SK-N-SH treated with all-trans-retinoic acid at 6 μM for 48 hours (cell line): ENCODE measurements around the gene RGS7.

Experiments
- ATAC-seq: fragments of 200-7000 bp; cut with Tn5 transposase; 3 replicates; pipeline ENCODE4 v1.9.1; 2020; ENCODE audit warnings: mild to moderate bottlenecking, moderate library complexity
- ARNTL ChIP-seq: fragments of 450-650 bp; formaldehyde crosslinking; IDR thresholded peaks from 2 replicates; pipeline ENCODE4 v1.5.0; 2020; ENCODE audit warnings: low read depth, mild to moderate bottlenecking, moderate library complexity, borderline replicate concordance
- BACH2 ChIP-seq: fragments of 250-450 bp; sonication (Bioruptor Pico); IDR thresholded peaks from 2 replicates; pipeline ENCODE4 v1.9.0; 2021; ENCODE audit warnings: mild to moderate bottlenecking, borderline replicate concordance
- CSDC2 ChIP-seq: fragments of 250-450 bp; sonication (Bioruptor Pico); IDR thresholded peaks from 2 replicates; pipeline ENCODE4 v1.5.0; 2020; ENCODE audit warnings: mild to moderate bottlenecking, moderate library complexity
- ESRRG ChIP-seq: fragments of 250-450 bp; sonication (Bioruptor Pico); IDR thresholded peaks from 2 replicates; pipeline ENCODE4 v1.6.1; 2021; ENCODE audit warnings: mild to moderate bottlenecking
- GLIS3 ChIP-seq: fragments of 250-450 bp; sonication (Bioruptor Pico); IDR thresholded peaks from 2 replicates; pipeline ENCODE4 v1.5.0; 2020; ENCODE audit warnings: mild to moderate bottlenecking, moderate library complexity
- ISL1 ChIP-seq: fragments of 250-450 bp; sonication (Bioruptor Pico); IDR thresholded peaks from 2 replicates; pipeline ENCODE4 v2.1.2; 2022; ENCODE audit warnings: mild to moderate bottlenecking, moderate library complexity
- OSR1 ChIP-seq: fragments of 250-450 bp; sonication (Bioruptor Pico); IDR thresholded peaks from 2 replicates; pipeline ENCODE4 v1.8.0; 2022; ENCODE audit warnings: moderate library complexity, mild to moderate bottlenecking, inconsistent platforms
- PPARA ChIP-seq: fragments of 250-450 bp; sonication (Bioruptor Pico); IDR thresholded peaks from 2 replicates; pipeline ENCODE4 v1.5.0; 2020; ENCODE audit warnings: mild to moderate bottlenecking, borderline replicate concordance
- RARB ChIP-seq: fragments of 250-450 bp; sonication (Bioruptor Pico); IDR thresholded peaks from 2 replicates; pipeline ENCODE4 v1.8.0; 2021; ENCODE audit warnings: mild to moderate bottlenecking, moderate library complexity
- SNAI2 ChIP-seq: fragments of 250-450 bp; sonication (Bioruptor Pico); IDR thresholded peaks from 2 replicates; pipeline ENCODE4 v1.5.0; 2020; ENCODE audit warnings: mild to moderate bottlenecking, moderate library complexity
- ZC3H10 ChIP-seq: fragments of 250-450 bp; sonication (Bioruptor Pico); IDR thresholded peaks from 2 replicates; pipeline ENCODE4 v1.5.1; 2021; ENCODE audit warnings: mild to moderate bottlenecking, moderate library complexity
- ZFP3 ChIP-seq: fragments of 250-450 bp; sonication (Bioruptor Pico); IDR thresholded peaks from 2 replicates; pipeline ENCODE4 v1.5.0; 2020; ENCODE audit warnings: mild to moderate bottlenecking, moderate library complexity
- ZFP30 ChIP-seq: fragments of 450-650 bp; formaldehyde crosslinking; IDR thresholded peaks from 2 replicates; pipeline ENCODE4 v1.5.0; 2022; ENCODE audit warnings: mild to moderate bottlenecking, moderate library complexity
- ZNF565 ChIP-seq: fragments of 450-650 bp; formaldehyde crosslinking; conservative IDR thresholded peaks from 2 replicates; pipeline ENCODE4 v1.5.0; 2020; ENCODE audit warnings: low read depth, mild to moderate bottlenecking, moderate library complexity
- ZNF8 ChIP-seq: fragments of 450-650 bp; formaldehyde crosslinking; IDR thresholded peaks from 2 replicates; pipeline ENCODE4 v1.5.0; 2020; ENCODE audit warnings: mild to moderate bottlenecking, moderate library complexity
- TF ChIP-seq, protein P1 (sequence below): fragments of 250-450 bp; sonication (Bioruptor Pico); IDR thresholded peaks from 2 replicates; pipeline ENCODE4 v1.5.1; 2020; ENCODE audit warnings: low read depth, mild to moderate bottlenecking, moderate library complexity
- TF ChIP-seq, protein P2 (sequence below): fragments of 250-450 bp; sonication (Bioruptor Pico); IDR thresholded peaks from 2 replicates; pipeline ENCODE4 v1.8.0; 2021; ENCODE audit warnings: low read depth, mild to moderate bottlenecking, moderate library complexity, borderline replicate concordance
- TF ChIP-seq, protein P3 (sequence below): fragments of 250-450 bp; sonication (Bioruptor Pico); IDR thresholded peaks from 2 replicates; pipeline ENCODE4 v1.5.1; 2021; ENCODE audit warnings: mild to moderate bottlenecking, moderate library complexity
- TF ChIP-seq, protein P4 (sequence below): fragments of 250-450 bp; sonication (Bioruptor Pico); IDR thresholded peaks from 2 replicates; pipeline ENCODE4 v1.8.0; 2020; ENCODE audit warnings: mild to moderate bottlenecking, moderate library complexity, borderline replicate concordance

The RGS7 gene

DNA sequence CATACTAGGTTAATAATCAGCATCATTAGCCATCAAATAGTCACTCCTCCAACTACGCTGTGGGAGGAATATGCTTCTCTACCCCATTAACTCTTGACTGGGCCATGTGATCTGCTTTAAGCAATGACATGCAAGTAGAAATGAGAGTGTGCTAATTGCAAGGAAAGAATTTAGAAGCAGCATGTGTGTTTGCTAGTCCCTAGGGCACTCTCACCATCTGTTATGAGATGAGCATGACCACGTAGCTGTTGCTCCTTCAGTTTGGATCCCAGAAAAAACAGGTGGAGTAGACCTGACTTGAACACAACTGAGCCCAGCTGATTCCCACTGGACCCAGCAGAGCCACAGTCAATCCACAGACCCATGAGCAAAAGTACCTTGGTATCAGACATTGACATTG, 19.7 kb upstream of the RGS7 start (continued):
- TF ChIP-seq, protein P1, sequence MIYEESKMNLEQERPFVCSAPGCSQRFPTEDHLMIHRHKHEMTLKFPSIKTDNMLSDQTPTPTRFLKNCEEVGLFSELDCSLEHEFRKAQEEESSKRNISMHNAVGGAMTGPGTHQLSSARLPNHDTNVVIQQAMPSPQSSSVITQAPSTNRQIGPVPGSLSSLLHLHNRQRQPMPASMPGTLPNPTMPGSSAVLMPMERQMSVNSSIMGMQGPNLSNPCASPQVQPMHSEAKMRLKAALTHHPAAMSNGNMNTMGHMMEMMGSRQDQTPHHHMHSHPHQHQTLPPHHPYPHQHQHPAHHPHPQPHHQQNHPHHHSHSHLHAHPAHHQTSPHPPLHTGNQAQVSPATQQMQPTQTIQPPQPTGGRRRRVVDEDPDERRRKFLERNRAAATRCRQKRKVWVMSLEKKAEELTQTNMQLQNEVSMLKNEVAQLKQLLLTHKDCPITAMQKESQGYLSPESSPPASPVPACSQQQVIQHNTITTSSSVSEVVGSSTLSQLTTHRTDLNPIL (CRISPR knock-in tag), result no peak
- no peak for TF ChIP-seq ISL1 (CRISPR knock-in tag)
- TF ChIP-seq ESRRG (CRISPR knock-in tag), result no peak
- no peak for TF ChIP-seq ZFP30 (CRISPR knock-in tag)
- TF ChIP-seq BACH2 (CRISPR knock-in tag), result no peak
- TF ChIP-seq ZNF565 (CRISPR knock-in tag), result no peak
- TF ChIP-seq ZC3H10, result no peak
- no peak for TF ChIP-seq OSR1 (CRISPR knock-in tag)
- TF ChIP-seq GLIS3 (CRISPR knock-in tag), result no peak
- no peak for TF ChIP-seq ZNF8
- TF ChIP-seq ARNTL (CRISPR knock-in tag), result no peak
- no peak for TF ChIP-seq ZFP3 (CRISPR knock-in tag)

DNA sequence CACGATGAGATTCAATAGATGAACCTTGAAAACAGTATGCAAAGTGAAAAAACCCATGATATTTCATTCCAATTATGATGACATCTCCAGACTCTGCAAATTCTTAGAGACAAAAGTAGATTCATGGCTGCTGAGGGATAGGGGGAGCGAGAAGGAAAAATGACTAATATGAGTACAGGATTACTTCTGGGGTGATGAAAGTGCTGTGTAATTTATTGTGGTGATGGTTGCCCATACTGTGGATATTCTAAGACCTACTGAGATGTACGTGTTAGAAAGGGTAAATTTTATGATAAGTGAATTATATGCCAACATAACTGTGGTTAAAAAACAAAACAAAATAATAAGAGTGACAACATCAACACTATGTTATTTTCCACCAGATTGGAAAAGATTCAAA, 18.9 kb upstream of the RGS7 start:
- TF ChIP-seq SNAI2 (CRISPR knock-in tag) (no peak), PPARA (no peak), ZFP3 (CRISPR knock-in tag) (no peak), OSR1 (CRISPR knock-in tag) (no peak), ISL1 (CRISPR knock-in tag) (no peak), ZNF8 (no peak), ZNF565 (CRISPR knock-in tag) (no peak), BACH2 (CRISPR knock-in tag) (no peak), CSDC2 (CRISPR knock-in tag) (no peak), ARNTL (CRISPR knock-in tag) (no peak), RARB (CRISPR knock-in tag) (no peak), ZC3H10 (no peak), ESRRG (CRISPR knock-in tag) (no peak)
- TF ChIP-seq, protein P1 (CRISPR knock-in tag), result no peak
- TF ChIP-seq, protein P2, sequence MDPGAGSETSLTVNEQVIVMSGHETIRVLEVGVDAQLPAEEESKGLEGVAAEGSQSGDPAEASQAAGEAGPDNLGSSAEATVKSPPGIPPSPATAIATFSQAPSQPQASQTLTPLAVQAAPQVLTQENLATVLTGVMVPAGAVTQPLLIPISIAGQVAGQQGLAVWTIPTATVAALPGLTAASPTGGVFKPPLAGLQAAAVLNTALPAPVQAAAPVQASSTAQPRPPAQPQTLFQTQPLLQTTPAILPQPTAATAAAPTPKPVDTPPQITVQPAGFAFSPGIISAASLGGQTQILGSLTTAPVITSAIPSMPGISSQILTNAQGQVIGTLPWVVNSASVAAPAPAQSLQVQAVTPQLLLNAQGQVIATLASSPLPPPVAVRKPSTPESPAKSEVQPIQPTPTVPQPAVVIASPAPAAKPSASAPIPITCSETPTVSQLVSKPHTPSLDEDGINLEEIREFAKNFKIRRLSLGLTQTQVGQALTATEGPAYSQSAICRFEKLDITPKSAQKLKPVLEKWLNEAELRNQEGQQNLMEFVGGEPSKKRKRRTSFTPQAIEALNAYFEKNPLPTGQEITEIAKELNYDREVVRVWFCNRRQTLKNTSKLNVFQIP (CRISPR knock-in tag), result no peak
- TF ChIP-seq, protein P3, sequence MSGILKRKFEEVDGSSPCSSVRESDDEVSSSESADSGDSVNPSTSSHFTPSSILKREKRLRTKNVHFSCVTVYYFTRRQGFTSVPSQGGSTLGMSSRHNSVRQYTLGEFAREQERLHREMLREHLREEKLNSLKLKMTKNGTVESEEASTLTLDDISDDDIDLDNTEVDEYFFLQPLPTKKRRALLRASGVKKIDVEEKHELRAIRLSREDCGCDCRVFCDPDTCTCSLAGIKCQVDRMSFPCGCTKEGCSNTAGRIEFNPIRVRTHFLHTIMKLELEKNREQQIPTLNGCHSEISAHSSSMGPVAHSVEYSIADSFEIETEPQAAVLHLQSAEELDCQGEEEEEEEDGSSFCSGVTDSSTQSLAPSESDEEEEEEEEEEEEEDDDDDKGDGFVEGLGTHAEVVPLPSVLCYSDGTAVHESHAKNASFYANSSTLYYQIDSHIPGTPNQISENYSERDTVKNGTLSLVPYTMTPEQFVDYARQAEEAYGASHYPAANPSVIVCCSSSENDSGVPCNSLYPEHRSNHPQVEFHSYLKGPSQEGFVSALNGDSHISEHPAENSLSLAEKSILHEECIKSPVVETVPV (CRISPR knock-in tag), result no peak
- TF ChIP-seq, protein P4, sequence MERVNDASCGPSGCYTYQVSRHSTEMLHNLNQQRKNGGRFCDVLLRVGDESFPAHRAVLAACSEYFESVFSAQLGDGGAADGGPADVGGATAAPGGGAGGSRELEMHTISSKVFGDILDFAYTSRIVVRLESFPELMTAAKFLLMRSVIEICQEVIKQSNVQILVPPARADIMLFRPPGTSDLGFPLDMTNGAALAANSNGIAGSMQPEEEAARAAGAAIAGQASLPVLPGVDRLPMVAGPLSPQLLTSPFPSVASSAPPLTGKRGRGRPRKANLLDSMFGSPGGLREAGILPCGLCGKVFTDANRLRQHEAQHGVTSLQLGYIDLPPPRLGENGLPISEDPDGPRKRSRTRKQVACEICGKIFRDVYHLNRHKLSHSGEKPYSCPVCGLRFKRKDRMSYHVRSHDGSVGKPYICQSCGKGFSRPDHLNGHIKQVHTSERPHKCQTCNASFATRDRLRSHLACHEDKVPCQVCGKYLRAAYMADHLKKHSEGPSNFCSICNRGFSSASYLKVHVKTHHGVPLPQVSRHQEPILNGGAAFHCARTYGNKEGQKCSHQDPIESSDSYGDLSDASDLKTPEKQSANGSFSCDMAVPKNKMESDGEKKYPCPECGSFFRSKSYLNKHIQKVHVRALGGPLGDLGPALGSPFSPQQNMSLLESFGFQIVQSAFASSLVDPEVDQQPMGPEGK (CRISPR knock-in tag), result no peak
- ATAC-seq, result no peak

DNA sequence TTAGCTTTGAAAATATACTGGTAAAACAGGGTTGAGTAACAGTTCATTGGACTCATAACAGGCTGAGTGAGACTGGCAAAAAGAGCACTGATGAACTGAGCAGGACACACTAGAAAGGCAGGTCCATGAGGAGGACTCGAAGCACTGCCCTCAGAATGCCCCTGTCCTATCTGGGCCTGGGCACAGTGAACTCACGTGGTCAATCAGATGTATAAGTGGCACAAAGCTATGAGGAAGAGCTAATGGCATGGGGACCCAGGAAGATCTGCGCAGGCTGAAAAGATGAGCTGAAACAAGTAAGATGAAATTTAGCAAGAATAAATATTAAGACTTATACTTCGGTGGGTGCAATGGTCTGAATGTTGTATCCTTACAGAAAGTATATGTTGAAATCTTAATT, 9.2 kb upstream of the RGS7 start:
- ATAC-seq, result no peak
- TF ChIP-seq ARNTL (CRISPR knock-in tag) (no peak), ZC3H10 (no peak)
- TF ChIP-seq, protein P4 (CRISPR knock-in tag), result no peak
- TF ChIP-seq, protein P3 (CRISPR knock-in tag), result no peak
